ENCODE data around the gene NUP42. TPM values are rescaled to one million over a fixed set of nuclear protein-coding genes. Genes with fewer than 3 reads are reported as not detected.
A peak's percentile ranks its signal among the peaks of the same experiment; 100 is the strongest.

The NUP42 gene
- total RNA-seq, 4 donors from 2014 or later, result 16.6 to 31.6 (median 23.6) TPM

DNA sequence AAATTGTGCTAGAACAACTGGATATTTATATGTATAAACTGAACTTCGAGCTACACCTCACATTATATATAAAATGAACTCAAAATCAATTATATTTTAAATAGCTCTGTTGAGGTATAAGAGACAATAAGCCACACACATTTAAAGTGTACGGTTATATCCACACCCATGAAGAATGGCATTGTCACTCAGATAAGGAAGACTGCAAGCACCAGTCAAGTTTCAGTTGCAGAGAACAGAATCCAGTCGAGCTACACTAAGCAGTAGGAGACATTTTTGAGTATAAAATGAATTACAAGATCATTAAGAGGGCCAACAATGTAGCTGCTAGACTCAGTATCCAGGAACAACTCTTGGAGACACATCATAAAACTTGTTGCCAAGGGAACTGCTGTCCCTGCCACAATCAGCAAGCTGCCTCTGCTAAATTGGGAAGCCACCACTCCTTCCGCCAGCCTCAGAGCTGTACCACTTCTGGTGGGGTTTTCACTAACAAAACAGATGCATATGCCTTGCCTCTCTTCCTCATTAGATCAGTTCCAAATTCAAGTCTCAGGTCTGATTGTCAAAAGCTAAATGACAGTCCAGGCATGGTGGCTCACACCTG, 45.1 kb downstream of the NUP42 start:
- H3K9me3 ChIP-seq, result peaks cover 0 to 9% (median 0%) of the 10 kb centered on the region in 4 donors
- WGBS, result 71% methylated on average over 4 of the region's 4 CpGs
- no peaks in the 10 kb centered on the region for H3K36me3 ChIP-seq
- H3K27me3 ChIP-seq, result no peaks in the 10 kb centered on the region
- no peak for TF ChIP-seq EP300 (IDR thresholded peaks at IDR 0.05)
- TF ChIP-seq POLR2AphosphoS5 (IDR thresholded peaks at IDR 0.05), result no peak
- no peak overlapping the region for H3K4me3 ChIP-seq
- intact Hi-C loops (cut with DNase I), result no loop called here
- no peak overlapping the region for H3K27ac ChIP-seq (replicated peaks in 1 of 4)
- H3K4me1 ChIP-seq, result no peaks in the 10 kb centered on the region
- DNase-seq (ENCODE audit: extremely low spot score), result no peak

DNA sequence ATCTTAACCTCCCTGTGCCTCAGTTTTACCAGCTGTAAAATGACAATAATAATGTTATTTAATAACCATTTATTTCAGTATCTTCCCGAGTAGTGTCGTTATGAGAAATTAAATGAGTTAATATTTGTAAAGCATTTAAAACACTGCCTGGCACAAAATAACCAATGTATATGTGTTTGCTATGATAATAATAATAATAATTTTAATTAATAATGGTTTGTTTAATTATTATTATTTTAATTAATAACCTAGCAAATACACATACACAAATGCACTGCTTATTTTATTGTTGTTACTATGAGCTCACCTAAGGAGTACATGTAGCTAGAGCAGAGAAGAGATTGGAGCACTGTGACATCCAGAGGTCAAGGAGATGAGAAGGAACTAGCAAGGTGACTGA, 46.6 kb downstream of the NUP42 start:
- Histone ChIP-seq H3K27me3 (no peaks in the 10 kb centered on the region), H3K27ac (replicated peaks in 1 of 4) (no peak overlapping the region), H3K36me3 (no peaks in the 10 kb centered on the region), H3K4me1 (no peaks in the 10 kb centered on the region), H3K9me3 (peaks cover 0 to 9% (median 0%) of the 10 kb centered on the region in 4 donors), H3K4me3 (no peak overlapping the region)
- DNase-seq (ENCODE audit: extremely low spot score), result no peak
- WGBS, result 97% methylated on average over 2 of the region's 2 CpGs
- TF ChIP-seq POLR2AphosphoS5 (IDR thresholded peaks at IDR 0.05), result no peak
- TF ChIP-seq EP300 (IDR thresholded peaks at IDR 0.05), result no peak
- intact Hi-C loops (cut with DNase I), result no loop called here

DNA sequence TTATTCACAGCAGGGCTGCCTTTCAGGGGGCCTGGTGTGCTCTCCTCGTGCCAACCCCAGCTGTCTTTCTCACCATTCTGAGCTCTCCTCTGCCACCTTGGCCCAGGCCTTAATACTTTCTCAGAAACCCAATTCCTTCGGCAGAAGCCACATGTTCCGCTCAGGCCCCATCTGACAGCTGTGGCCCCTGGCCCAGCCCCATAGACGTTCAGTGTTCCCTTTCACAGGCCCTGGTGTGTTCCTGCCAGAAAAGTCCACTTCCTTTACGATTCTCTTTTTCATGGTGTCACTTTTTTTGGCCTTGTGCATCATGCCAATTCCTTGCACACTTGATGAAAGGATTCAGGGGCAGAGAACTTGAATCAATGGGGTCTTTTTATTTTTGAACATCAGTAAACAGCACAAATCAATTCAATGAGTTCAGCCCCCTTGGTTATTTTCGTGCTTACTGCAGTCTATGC, 48.8 kb downstream of the NUP42 start:
- WGBS, result 69% methylated on average over 6 of the region's 6 CpGs
- H3K27ac ChIP-seq (replicated peaks in 1 of 4), result no peak overlapping the region
- intact Hi-C loops (cut with DNase I), result no loop called here
- no peak for DNase-seq (ENCODE audit: extremely low spot score)
- no peaks in the 10 kb centered on the region for H3K4me1 ChIP-seq
- H3K36me3 ChIP-seq, result no peaks in the 10 kb centered on the region
- H3K27me3 ChIP-seq, result no peaks in the 10 kb centered on the region
- peaks cover 0 to 9% (median 0%) of the 10 kb centered on the region in 4 donors for H3K9me3 ChIP-seq
- H3K4me3 ChIP-seq, result no peak overlapping the region
- TF ChIP-seq CTCF (IDR thresholded peaks at IDR 0.05) (no peak), POLR2A (IDR thresholded peaks at IDR 0.05; ENCODE audit: low read depth) (no peak), POLR2AphosphoS5 (IDR thresholded peaks at IDR 0.05) (no peak), EP300 (IDR thresholded peaks at IDR 0.05) (no peak)

- DNase-seq (ENCODE audit: extremely low spot score), result peak; percentile 70
- TF ChIP-seq POLR2A (IDR thresholded peaks at IDR 0.05; ENCODE audit: low read depth) (no peak), EP300 (IDR thresholded peaks at IDR 0.05) (no peak)
- intact Hi-C loops (cut with DNase I), result no loop called here
- Histone ChIP-seq H3K27ac (replicated peaks in 1 of 4) (no peak overlapping the region), H3K36me3 (no peaks in the 10 kb centered on the region), H3K4me3 (no peak overlapping the region), H3K27me3 (no peaks in the 10 kb centered on the region), H3K9me3 (peaks cover 0 to 9% (median 0%) of the 10 kb centered on the region in 4 donors), H3K4me1 (no peaks in the 10 kb centered on the region)
- WGBS, result 86% methylated on average over 3 of the region's 3 CpGs
These were observed 51.1 kb downstream of the NUP42 start for GRCh38 chr7:23232966-23233365.

DNA sequence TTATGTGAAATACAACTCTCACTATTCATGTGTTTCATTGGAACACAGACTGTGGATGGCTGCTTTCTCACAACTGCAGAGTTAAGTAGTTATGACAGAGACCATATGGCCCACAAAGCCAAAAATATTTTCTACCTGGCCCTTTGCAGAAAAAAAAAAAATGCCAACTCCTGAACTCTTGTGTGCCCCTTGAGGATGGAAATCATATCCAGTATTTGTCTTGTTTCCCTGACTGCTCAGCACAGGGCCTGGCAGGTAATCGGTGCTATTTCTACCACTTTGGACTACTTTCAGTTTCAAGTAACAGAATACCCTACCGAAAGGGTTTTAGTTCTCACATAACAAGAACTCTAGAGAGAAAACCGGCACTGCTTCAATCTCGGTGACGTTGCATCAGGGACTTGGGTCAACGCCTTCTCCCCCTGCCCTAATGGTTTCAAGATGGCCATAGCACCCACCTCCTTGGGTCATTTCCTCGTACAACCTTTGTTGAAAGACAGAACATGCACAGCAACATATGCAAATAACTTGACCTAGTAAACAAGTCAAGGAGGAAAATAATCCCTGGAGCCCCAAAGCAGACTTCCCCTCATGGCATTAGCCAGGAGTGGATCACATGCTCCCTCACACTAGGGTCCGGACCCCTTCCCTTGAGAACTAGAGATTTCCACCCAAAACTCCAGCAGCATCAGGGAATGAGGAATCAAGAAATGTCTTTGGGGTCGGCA, 52.9 kb downstream of the NUP42 start:
- TF ChIP-seq CTCF (IDR thresholded peaks at IDR 0.05), result no peak
- TF ChIP-seq EP300 (IDR thresholded peaks at IDR 0.05), result no peak
- TF ChIP-seq POLR2AphosphoS5 (IDR thresholded peaks at IDR 0.05), result no peak
- TF ChIP-seq POLR2A (IDR thresholded peaks at IDR 0.05; ENCODE audit: low read depth), result no peak
- DNase-seq (ENCODE audit: extremely low spot score), result peak; percentile 66
- H3K4me3 ChIP-seq, result no peak overlapping the region
- H3K27ac ChIP-seq (replicated peaks in 1 of 4), result no peak overlapping the region
- H3K9me3 ChIP-seq, result no peaks in the 10 kb centered on the region
- intact Hi-C loops (cut with DNase I), result no loop called here
- WGBS, result 78% methylated on average over 9 of the region's 9 CpGs
- H3K4me1 ChIP-seq, result no peaks in the 10 kb centered on the region
- no peaks in the 10 kb centered on the region for H3K27me3 ChIP-seq
- no peaks in the 10 kb centered on the region for H3K36me3 ChIP-seq

GRCh38 chr7:23235813-23236221, 54.0 kb downstream of the NUP42 start:
- no peak overlapping the region for H3K27ac ChIP-seq (replicated peaks in 1 of 4)
- WGBS, result 73% methylated on average over 6 of the region's 6 CpGs
- H3K4me1 ChIP-seq, result no peaks in the 10 kb centered on the region
- TF ChIP-seq POLR2AphosphoS5 (IDR thresholded peaks at IDR 0.05) (no peak), CTCF (IDR thresholded peaks at IDR 0.05) (no peak), POLR2A (IDR thresholded peaks at IDR 0.05; ENCODE audit: low read depth) (no peak), EP300 (IDR thresholded peaks at IDR 0.05) (no peak)
- no peaks in the 10 kb centered on the region for H3K36me3 ChIP-seq
- no peaks in the 10 kb centered on the region for H3K27me3 ChIP-seq
- no peak overlapping the region for H3K4me3 ChIP-seq
- intact Hi-C loops (cut with DNase I), result no loop called here
- DNase-seq (ENCODE audit: extremely low spot score), result peak; percentile 78
- H3K9me3 ChIP-seq, result no peaks in the 10 kb centered on the region

All from esophagus muscularis mucosa (tissue), 4 donors.